Testis (tissue), 3 donors: ENCODE results near the gene ZNF493. TPM values are rescaled to one million over a fixed set of nuclear protein-coding genes. Genes with fewer than 3 reads are reported as not detected.

Experiments used
- DNase-seq: peaks from one replicate; pipeline ENCODE4 v3.0.0-alpha.2; 2019
- H3K27ac ChIP-seq, 2 donors: fragments of 200-600 bp; sonication (generic); one replicate each; pipeline ENCODE4 v1.5.1; 2019
- H3K27me3 ChIP-seq: fragments of 200-600 bp; sonication (generic); one replicate; pipeline ENCODE4 v1.5.1; 2019
- H3K36me3 ChIP-seq: fragments of 200-600 bp; sonication (generic); one replicate; pipeline ENCODE4 v1.5.1; 2017; ENCODE audit warnings: low read depth; ENCODE audit errors: missing control alignments
- H3K4me1 ChIP-seq: fragments of 200-600 bp; sonication (generic); one replicate; pipeline ENCODE4 v1.5.1; 2019
- H3K4me3 ChIP-seq, 2 donors: fragments of 200-600 bp; sonication (generic); one replicate each; pipeline ENCODE4 v1.5.1; 2017 to 2019
- H3K9me3 ChIP-seq: fragments of 200-600 bp; sonication (generic); one replicate; pipeline ENCODE4 v1.5.1; 2017
- CTCF ChIP-seq, 3 experiments: fragments of 450-650 bp in 2 of 3; fragments of 200-600 bp in 1 of 3; sonication (generic) in 1 of 3; IDR thresholded peaks; one replicate each; pipeline ENCODE4 v1.5.1; 2016 to 2019; ENCODE audit warnings: antibody characterized with exemption in 3 of 3, mild to moderate bottlenecking in 2 of 3, moderate library complexity in 1 of 3
- POLR2A ChIP-seq: fragments of 450-650 bp; IDR thresholded peaks from one replicate; pipeline ENCODE4 v1.6.1; 2017; ENCODE audit warnings: antibody characterized with exemption, mild to moderate bottlenecking, moderate library complexity
- WGBS, 2 donors: methylation state at CpG; one replicate each; pipeline ENCODE4 v1.1.5; 2018; 5-methylcytosine and 5-hydroxymethylcytosine counted together
- intact Hi-C: fragments of 100-400 bp; cut with DNase I; formaldehyde crosslinking; loops from one replicate; pipeline ENCODE4 v1.15.1; 2023; ENCODE audit warnings: low total_unique reads
- polyA plus RNA-seq: library from polyadenylated mRNA; stranded (reverse); fragments of 350-450 nt; fragmentation: Illumina TruSeq; extraction: RNeasy Lipid Tissue Mini Kit (QIAGEN cat#74804); gene quantifications from one replicate; pipeline ENCODE4 v1.2.3, GENCODE V29; 2014; ENCODE audit warnings: low read depth, low replicate concordance; ENCODE audit not compliant: insufficient read depth
- total RNA-seq, 2 donors: library from RNA; depleted of rRNA; stranded (reverse); fragments of >200 nt; gene quantifications; one replicate each; pipeline ENCODE4 v1.2.3, GENCODE V29; 2016

The ZNF493 gene
- total and polyA plus RNA-seq, 3 donors from 2014 or later: 6.4 to 44.2 (median 40.3) TPM

- intact Hi-C loops: no loop called here
- Histone ChIP-seq H3K9me3 (no peaks in the 10 kb centered on the region), H3K27ac (no peak overlapping the region), H3K27me3 (no peaks in the 10 kb centered on the region), H3K4me3 (no peak overlapping the region), H3K36me3 (no peaks in the 10 kb centered on the region), H3K4me1 (no peaks in the 10 kb centered on the region)
- WGBS, 2 donors: 95 to 97% methylated on average over 4 of the region's 4 CpGs
- DNase-seq: no peak
- TF ChIP-seq CTCF (IDR thresholded peaks at IDR 0.05): no peak
- TF ChIP-seq POLR2A: no peak
Observed at GRCh38 chr19:21383980-21384582, 12.9 kb upstream of the ZNF493 start.

DNA sequence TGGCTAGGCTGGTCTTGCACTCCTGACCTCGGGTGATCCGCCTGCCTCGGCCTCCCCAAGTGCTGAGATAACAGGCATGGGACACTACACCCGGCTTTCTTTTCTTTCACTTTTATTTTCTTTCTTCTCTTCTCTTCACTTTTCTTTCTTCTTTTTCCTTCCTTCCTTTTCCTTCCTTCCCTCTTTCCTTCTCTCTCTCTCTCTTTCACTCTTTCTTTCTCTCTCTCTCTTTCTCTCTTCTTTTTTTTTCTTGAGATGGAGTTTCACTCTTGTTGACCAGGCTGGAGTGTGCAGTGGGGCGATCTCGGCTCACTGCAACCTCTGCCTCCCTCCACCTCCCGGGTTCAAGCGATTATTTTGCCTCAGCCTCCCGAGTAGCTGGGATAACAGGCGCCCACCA, 812 bp upstream of the ZNF493 start:
- TF ChIP-seq POLR2A (no peak), CTCF (IDR thresholded peaks at IDR 0.05) (no peak)
- intact Hi-C loops: no loop called here
- Histone ChIP-seq H3K27me3 (no peaks in the 10 kb centered on the region), H3K4me1 (peaks cover 8% of the 10 kb centered on the region), H3K4me3 (peak overlapping the region; percentile 74 to 81), H3K27ac (no peak overlapping the region), H3K9me3 (no peaks in the 10 kb centered on the region), H3K36me3 (no peaks in the 10 kb centered on the region)
- 66 to 75% methylated on average over 10 of the region's 10 CpGs for WGBS, 2 donors
- DNase-seq: no peak

GRCh38 chr19:21398851-21399250, 1.9 kb downstream of the ZNF493 start:
- intact Hi-C loops: no loop called here
- no peak for TF ChIP-seq POLR2A
- TF ChIP-seq CTCF (IDR thresholded peaks at IDR 0.05): no peak
- DNase-seq: no peak
- H3K27me3 ChIP-seq: no peaks in the 10 kb centered on the region
- WGBS, 2 donors: 83 to 89% methylated on average over 5 of the region's 5 CpGs
- peaks cover 8% of the 10 kb centered on the region for H3K4me1 ChIP-seq
- H3K36me3 ChIP-seq: no peaks in the 10 kb centered on the region
- H3K27ac ChIP-seq: no peak overlapping the region
- H3K4me3 ChIP-seq: no peak overlapping the region
- no peaks in the 10 kb centered on the region for H3K9me3 ChIP-seq

GRCh38 chr19:21402303-21402985, 5.5 kb downstream of the ZNF493 start:
- DNase-seq: no peak
- no peak for TF ChIP-seq POLR2A
- TF ChIP-seq CTCF (IDR thresholded peaks at IDR 0.05): no peak
- Histone ChIP-seq H3K27ac (no peak overlapping the region), H3K4me1 (peaks cover 8% of the 10 kb centered on the region), H3K4me3 (no peak overlapping the region), H3K9me3 (no peaks in the 10 kb centered on the region), H3K27me3 (no peaks in the 10 kb centered on the region), H3K36me3 (no peaks in the 10 kb centered on the region)
- intact Hi-C loops: no loop called here
- 41 to 67% methylated on average over 1 of the region's 1 CpG for WGBS, 2 donors

GRCh38 chr19:21410166-21410565, 13.2 kb downstream of the ZNF493 start:
- no peak for DNase-seq
- TF ChIP-seq POLR2A: no peak
- no peaks in the 10 kb centered on the region for H3K36me3 ChIP-seq
- H3K27me3 ChIP-seq: no peaks in the 10 kb centered on the region
- no peaks in the 10 kb centered on the region for H3K9me3 ChIP-seq
- H3K4me1 ChIP-seq: no peaks in the 10 kb centered on the region
- H3K27ac ChIP-seq: no peak overlapping the region
- no peak overlapping the region for H3K4me3 ChIP-seq
- intact Hi-C loops: no loop called here
- 94 to 100% methylated on average over 1 of the region's 1 CpG for WGBS, 2 donors
